Neuronal stem cell (in vitro differentiated cells): ENCODE results near the gene MARCHF3.
"Not testable (repeated sequence)": the region's sequence is repeated elsewhere in the genome, so short reads cannot be mapped to it uniquely, and the experiment has no call there.

ENCODE experiments used
- DNase-seq: peaks from one replicate; pipeline ENCODE4 v3.0.0-alpha.2; 2013; ENCODE audit warnings: low spot score
- H2AFZ ChIP-seq: one replicate; pipeline ENCODE4 v1.6.1; 2013; ENCODE audit warnings: mild to moderate bottlenecking, low read length, inconsistent platforms
- H2AK5ac ChIP-seq: 2 replicates; pipeline ENCODE4 v1.6.1; 2013; ENCODE audit warnings: low read depth, mild to moderate bottlenecking, inconsistent platforms, low read length, moderate library complexity, mixed read lengths
- H2BK120ac ChIP-seq: 2 replicates; pipeline ENCODE4 v1.6.1; 2013; ENCODE audit warnings: low read depth, mild to moderate bottlenecking, inconsistent platforms, low read length, moderate library complexity, mixed read lengths
- H2BK12ac ChIP-seq: one replicate; pipeline ENCODE4 v1.6.1; 2013; ENCODE audit warnings: low read length, inconsistent platforms
- H2BK15ac ChIP-seq: 2 replicates; pipeline ENCODE4 v1.6.1; 2013; ENCODE audit warnings: mild to moderate bottlenecking, low read length, inconsistent platforms, mixed read lengths
- H2BK5ac ChIP-seq: one replicate; pipeline ENCODE4 v1.6.1; 2013; ENCODE audit warnings: inconsistent platforms, mild to moderate bottlenecking, low read length, moderate library complexity
- H3K14ac ChIP-seq: one replicate; pipeline ENCODE4 v1.6.1; 2013; ENCODE audit warnings: low read length, inconsistent platforms
- H3K18ac ChIP-seq: 2 replicates; pipeline ENCODE4 v1.6.1; 2013; ENCODE audit warnings: low read length, inconsistent platforms
- H3K23ac ChIP-seq: 2 replicates; pipeline ENCODE4 v1.6.1; 2013; ENCODE audit warnings: low read depth, mild to moderate bottlenecking, mixed read lengths, low read length, inconsistent platforms; ENCODE audit not compliant: poor library complexity
- H3K27ac ChIP-seq: replicated peaks from 3 replicates; pipeline ENCODE4 v1.5.1; 2013; ENCODE audit warnings: low read length, inconsistent platforms
- H3K27me3 ChIP-seq, 3 experiments: 2 replicates each; pipeline ENCODE4 v1.6.1; 2013; ENCODE audit warnings: low read length in 3 of 3, mild to moderate bottlenecking in 2 of 3, inconsistent platforms in 1 of 3, low read depth in 1 of 3, mixed read lengths in 1 of 3, moderate library complexity in 1 of 3; ENCODE audit not compliant: control insufficient read depth in 3 of 3, insufficient read depth in 3 of 3
- H3K36me3 ChIP-seq, 2 donors: replicated peaks in 1 of 2; 2 replicates each; pipeline ENCODE4 v1.6.1; 2013; ENCODE audit warnings: low read length in 2 of 2; ENCODE audit not compliant: control insufficient read depth in 2 of 2, insufficient read depth in 2 of 2
- H3K4ac ChIP-seq: 2 replicates; pipeline ENCODE4 v1.6.1; 2013; ENCODE audit warnings: inconsistent platforms, mild to moderate bottlenecking, low read length, moderate library complexity
- H3K4me1 ChIP-seq, 2 donors: 1 replicate in 1 of 2; 2 replicates in 1 of 2; pipeline ENCODE4 v1.6.1; 2013; ENCODE audit warnings: low read length in 2 of 2, low read depth in 1 of 2; ENCODE audit not compliant: control insufficient read depth in 2 of 2, insufficient read depth in 1 of 2
- H3K4me2 ChIP-seq: one replicate; pipeline ENCODE4 v1.6.1; 2013; ENCODE audit warnings: mild to moderate bottlenecking, low read length, inconsistent platforms; ENCODE audit not compliant: insufficient read depth, poor library complexity, severe bottlenecking
- H3K4me3 ChIP-seq, 2 donors: 2 replicates each; pipeline ENCODE4 v1.5.1; 2013; ENCODE audit warnings: low read length in 2 of 2, mild to moderate bottlenecking in 2 of 2, inconsistent platforms in 1 of 2, moderate library complexity in 1 of 2
- H3K79me1 ChIP-seq: one replicate; pipeline ENCODE4 v1.6.1; 2013; ENCODE audit warnings: low read depth, mild to moderate bottlenecking, inconsistent platforms, low read length, moderate library complexity
- H3K9ac ChIP-seq: one replicate; pipeline ENCODE4 v1.6.1; 2013; ENCODE audit warnings: mild to moderate bottlenecking, low read depth, low read length, inconsistent platforms; ENCODE audit not compliant: poor library complexity
- H3K9me3 ChIP-seq, 2 donors: replicated peaks in 1 of 2; 2 replicates each; pipeline versions ENCODE3 to v1.6.1; 2013; ENCODE audit warnings: low read length in 2 of 2, mild to moderate bottlenecking in 2 of 2, inconsistent platforms in 1 of 2, low read depth in 1 of 2, mixed read lengths in 1 of 2, moderate library complexity in 1 of 2; ENCODE audit not compliant: control insufficient read depth in 2 of 2, insufficient read depth in 1 of 2
- H4K8ac ChIP-seq: one replicate; pipeline ENCODE4 v1.6.1; 2013; ENCODE audit warnings: low read depth, mild to moderate bottlenecking, inconsistent platforms, low read length, moderate library complexity
- H4K91ac ChIP-seq: one replicate; pipeline ENCODE4 v1.6.1; 2013; ENCODE audit warnings: low read length, low read depth, mild to moderate bottlenecking, inconsistent platforms; ENCODE audit not compliant: poor library complexity
- WGBS, 2 donors: extraction: QIAGEN DNeasy Blood & Tissue Kit; methylation state at CpG; one replicate each; pipeline ENCODE4 v1.1.7; 2013; ENCODE audit warnings: missing lambda C conversion rate in 2 of 2, mixed read lengths in 1 of 2; ENCODE audit not compliant: insufficient read length in 2 of 2, insufficient replicate concordance in 1 of 2; ENCODE audit errors: extremely low coverage in 2 of 2; 5-methylcytosine and 5-hydroxymethylcytosine counted together

The MARCHF3 gene

DNA sequence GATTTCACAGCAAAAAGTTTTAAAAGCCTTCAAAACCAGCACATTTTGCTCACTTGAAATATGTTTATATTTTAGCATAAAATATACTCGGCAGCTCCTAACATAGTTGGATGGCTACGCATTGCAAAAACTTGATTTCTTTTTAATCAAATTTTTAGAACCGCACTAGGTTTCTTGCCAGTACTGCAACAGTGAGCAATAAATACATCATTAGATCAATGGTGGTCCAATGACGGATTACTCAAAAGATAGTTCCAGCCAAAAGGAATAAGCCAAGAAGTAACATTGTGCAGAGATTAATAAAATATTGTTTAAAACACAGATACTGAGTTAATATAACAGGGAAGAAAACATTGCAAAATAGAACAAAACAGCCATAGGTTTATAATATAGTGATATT, 5.5 kb downstream of the MARCHF3 start:
- no peak for DNase-seq
- Histone ChIP-seq H2AK5ac (no peak overlapping the region), H3K79me1 (no peaks in the 10 kb centered on the region), H2BK15ac (no peak overlapping the region), H2BK12ac (no peak overlapping the region), H3K36me3 (no peaks in the 10 kb centered on the region), H3K27ac (no peak overlapping the region), H3K18ac (no peak overlapping the region), H3K4ac (no peak overlapping the region), H3K9ac (no peak overlapping the region), H3K4me3 (no peak overlapping the region), H3K27me3 (peaks cover 0 to 4% (median 0%) of the 10 kb centered on the region in 3 experiments), H3K4me1 (peaks cover 0 to 32% of the 10 kb centered on the region in 2 donors), H4K91ac (no peak overlapping the region), H4K8ac (no peak overlapping the region), H3K4me2 (no peak overlapping the region), H3K14ac (no peak overlapping the region), H2BK5ac (no peak overlapping the region), H3K9me3 (no peaks in the 10 kb centered on the region), H2AFZ (no peak overlapping the region), H3K23ac (no peak overlapping the region), H2BK120ac (no peak overlapping the region)
- no CpG with 5 or more reads among the region's 4 CpGs for WGBS, 2 donors

- no CpG with 5 or more reads among the region's 7 CpGs for WGBS, 2 donors
- not testable (repeated sequence) for H2BK12ac ChIP-seq, H2BK5ac ChIP-seq, H3K23ac ChIP-seq, H4K91ac ChIP-seq, H3K4ac ChIP-seq, H3K18ac ChIP-seq, H3K27me3 ChIP-seq, H3K4me3 ChIP-seq, H2AK5ac ChIP-seq, H3K9me3 ChIP-seq, DNase-seq, H3K4me2 ChIP-seq, H3K79me1 ChIP-seq, H3K27ac ChIP-seq, H2BK15ac ChIP-seq, H2AFZ ChIP-seq, H3K36me3 ChIP-seq, H2BK120ac ChIP-seq, H3K14ac ChIP-seq, H4K8ac ChIP-seq, H3K9ac ChIP-seq
- peaks cover 0 to 24% of the 10 kb centered on the region in 2 donors for H3K4me1 ChIP-seq
These were observed 6.7 kb downstream of the MARCHF3 start for GRCh38 chr5:127023552-127024191.

GRCh38 chr5:127022846-127023245, 7.5 kb downstream of the MARCHF3 start:
- H3K4me1 ChIP-seq = peaks cover 0 to 23% of the 10 kb centered on the region in 2 donors
- H3K36me3 ChIP-seq = no peaks in the 10 kb centered on the region
- no peak overlapping the region for H3K27ac ChIP-seq
- no peak overlapping the region for H4K8ac ChIP-seq
- no peaks in the 10 kb centered on the region for H3K27me3 ChIP-seq
- H3K9ac ChIP-seq = no peak overlapping the region
- no peak overlapping the region for H2AK5ac ChIP-seq
- no peaks in the 10 kb centered on the region for H3K79me1 ChIP-seq
- H2BK12ac ChIP-seq = no peak overlapping the region
- H3K18ac ChIP-seq = no peak overlapping the region
- no peak overlapping the region for H2BK120ac ChIP-seq
- no peak overlapping the region for H3K14ac ChIP-seq
- DNase-seq = no peak
- no peak overlapping the region for H3K23ac ChIP-seq
- H3K4me2 ChIP-seq = no peak overlapping the region
- no peak overlapping the region for H4K91ac ChIP-seq
- H2AFZ ChIP-seq = no peak overlapping the region
- H3K4ac ChIP-seq = no peak overlapping the region
- no peak overlapping the region for H2BK15ac ChIP-seq
- WGBS, 2 donors = no CpG with 5 or more reads among the region's 3 CpGs
- H2BK5ac ChIP-seq = no peak overlapping the region
- no peaks in the 10 kb centered on the region for H3K9me3 ChIP-seq
- H3K4me3 ChIP-seq = no peak overlapping the region

DNA sequence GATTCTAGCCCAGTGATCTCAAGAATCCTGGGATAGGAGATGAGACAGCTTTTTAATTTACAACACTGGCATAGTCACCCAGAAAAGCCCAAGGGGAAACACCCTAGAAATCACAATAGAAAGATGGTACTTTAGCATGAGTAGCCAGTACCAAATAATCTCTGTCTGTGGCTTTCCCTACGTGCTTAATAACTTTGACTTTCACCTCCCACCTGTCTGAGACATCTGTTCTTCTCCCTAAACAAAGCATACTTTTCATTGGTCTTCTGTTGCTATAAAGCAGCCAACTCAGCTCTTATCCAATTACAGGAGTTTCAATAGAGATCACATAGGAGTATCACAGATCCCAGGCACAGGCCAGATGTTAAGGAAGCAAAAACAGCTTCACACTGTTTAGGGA, 10.4 kb downstream of the MARCHF3 start:
- Histone ChIP-seq H3K79me1 (no peaks in the 10 kb centered on the region), H4K91ac (no peak overlapping the region), H2AK5ac (no peak overlapping the region), H2BK120ac (no peak overlapping the region), H3K4ac (no peak overlapping the region), H2BK12ac (no peak overlapping the region), H2AFZ (no peak overlapping the region), H3K27ac (no peak overlapping the region), H3K14ac (no peak overlapping the region), H3K4me1 (no peaks in the 10 kb centered on the region), H3K18ac (no peak overlapping the region), H3K9ac (no peak overlapping the region), H3K4me2 (no peak overlapping the region), H3K36me3 (no peaks in the 10 kb centered on the region), H3K4me3 (no peak overlapping the region), H2BK5ac (no peak overlapping the region), H3K23ac (no peak overlapping the region), H3K27me3 (no peaks in the 10 kb centered on the region), H2BK15ac (no peak overlapping the region), H3K9me3 (no peaks in the 10 kb centered on the region), H4K8ac (no peak overlapping the region)
- no peak for DNase-seq
- no CpG with 5 or more reads among the region's 1 CpG for WGBS, 2 donors
